IMR-90 (cell line): ENCODE data around the gene RYR3. TPM values are rescaled to one million over a fixed set of nuclear protein-coding genes. Genes with fewer than 3 reads are reported as not detected.

ENCODE experiments used
- ATAC-seq: fragments of 200-7000 bp; cut with Tn5 transposase; 2 replicates; pipeline ENCODE4 v1.9.1; 2020; ENCODE audit warnings: low read depth, mild to moderate bottlenecking, moderate library complexity
- BruUV-seq: library from RNA; stranded (reverse); fragments of 400-500 nt; replicated peaks from 2 replicates; lab custom pipeline; 2021; lab: Mats Ljungman, UMichigan
- CTCF ChIA-PET: fragments of 300-600 bp; formaldehyde crosslinking; extraction: SDS; loops from one replicate; lab custom pipeline; 2021; ENCODE audit warnings: antibody characterized with exemption; lab: Yijun Ruan, JAX
- POLR2A ChIA-PET: fragments of 300-600 bp; sonication (Branson Sonifier 250); formaldehyde crosslinking; loops from one replicate; lab custom pipeline; 2022; ENCODE audit warnings: antibody characterized with exemption; ENCODE audit not compliant: unreplicated experiment; lab: Charles Lee
- DNase-seq: peaks from one replicate; pipeline ENCODE4 v3.0.0; 2013
- H2AFZ ChIP-seq: replicated peaks from 2 replicates; pipeline ENCODE3; 2013; ENCODE audit warnings: low read length, mild to moderate bottlenecking; ENCODE audit not compliant: poor library complexity
- H2AK5ac ChIP-seq: 2 replicates; pipeline ENCODE4 v1.6.1; 2013; ENCODE audit warnings: low read depth, low read length, inconsistent platforms
- H2AK9ac ChIP-seq: replicated peaks from 2 replicates; pipeline ENCODE3; 2013; ENCODE audit warnings: mild to moderate bottlenecking, low read depth, low read length, moderate library complexity; ENCODE audit not compliant: poor library complexity
- H2BK120ac ChIP-seq: 2 replicates; pipeline ENCODE4 v1.6.1; 2013; ENCODE audit warnings: low read depth, low read length, inconsistent platforms
- H2BK15ac ChIP-seq: 3 replicates; pipeline ENCODE4 v1.6.1; 2013; ENCODE audit warnings: low read depth, low read length, inconsistent platforms
- H2BK20ac ChIP-seq: 2 replicates; pipeline ENCODE4 v1.6.1; 2013; ENCODE audit warnings: low read depth, mild to moderate bottlenecking, inconsistent platforms, low read length, moderate library complexity
- H2BK5ac ChIP-seq: 2 replicates; pipeline ENCODE4 v1.6.1; 2013; ENCODE audit warnings: mild to moderate bottlenecking, low read depth, low read length, inconsistent platforms; ENCODE audit not compliant: poor library complexity, severe bottlenecking
- H3K14ac ChIP-seq: replicated peaks from 2 replicates; pipeline ENCODE4 v1.6.1; 2013; ENCODE audit warnings: low read depth, low read length, inconsistent platforms
- H3K18ac ChIP-seq: 2 replicates; pipeline ENCODE4 v1.6.1; 2013; ENCODE audit warnings: low read depth, low read length, control low read depth
- H3K23ac ChIP-seq: 2 replicates; pipeline ENCODE4 v1.6.1; 2013; ENCODE audit warnings: low read depth, low read length, inconsistent platforms
- H3K27ac ChIP-seq: 2 replicates; pipeline ENCODE4 v1.5.1; 2013; ENCODE audit warnings: mild to moderate bottlenecking, control low read depth, low read length; ENCODE audit not compliant: insufficient read depth
- H3K27me3 ChIP-seq: 2 replicates; pipeline ENCODE4 v1.6.1; 2013; ENCODE audit warnings: low read length; ENCODE audit not compliant: control insufficient read depth, insufficient read depth
- H3K36me3 ChIP-seq: 2 replicates; pipeline ENCODE4 v1.6.1; 2013; ENCODE audit warnings: low read length, mixed read lengths; ENCODE audit not compliant: control insufficient read depth, insufficient read depth
- H3K4ac ChIP-seq: 2 replicates; pipeline ENCODE4 v1.6.1; 2013; ENCODE audit warnings: low read depth, low read length, inconsistent platforms
- H3K4me1 ChIP-seq: 2 replicates; pipeline ENCODE4 v1.6.1; 2013; ENCODE audit warnings: low read length, mixed read lengths; ENCODE audit not compliant: control insufficient read depth, insufficient read depth
- H3K4me2 ChIP-seq: 2 replicates; pipeline ENCODE4 v1.6.1; 2013; ENCODE audit warnings: low read depth, mild to moderate bottlenecking, control low read depth, low read length, moderate library complexity
- H3K4me3 ChIP-seq: 2 replicates; pipeline ENCODE4 v1.5.1; 2013; ENCODE audit warnings: low read depth, mild to moderate bottlenecking, control low read depth, low read length, moderate library complexity; ENCODE audit not compliant: insufficient read depth
- H3K56ac ChIP-seq: 2 replicates; pipeline ENCODE4 v1.6.1; 2013; ENCODE audit warnings: low read length, inconsistent platforms; ENCODE audit not compliant: insufficient read depth; ENCODE audit errors: extremely low read depth
- H3K79me1 ChIP-seq, 2 experiments: 2 replicates each; pipeline ENCODE4 v1.6.1; 2013; ENCODE audit warnings: low read length in 2 of 2, inconsistent platforms in 1 of 2, low read depth in 1 of 2
- H3K9ac ChIP-seq: 2 replicates; pipeline ENCODE4 v1.6.1; 2013; ENCODE audit warnings: low read depth, low read length, control low read depth
- H3K9me1 ChIP-seq: 2 replicates; pipeline ENCODE4 v1.6.1; 2013; ENCODE audit warnings: low read length, inconsistent platforms; ENCODE audit not compliant: insufficient read depth
- H3K9me3 ChIP-seq: 2 replicates; pipeline ENCODE4 v1.6.1; 2013; ENCODE audit warnings: low read length; ENCODE audit not compliant: control insufficient read depth, insufficient read depth
- H4K20me1 ChIP-seq: 2 replicates; pipeline ENCODE4 v1.6.1; 2013; ENCODE audit warnings: low read length, inconsistent platforms; ENCODE audit not compliant: insufficient read depth
- H4K5ac ChIP-seq: 2 replicates; pipeline ENCODE4 v1.6.1; 2013; ENCODE audit warnings: mild to moderate bottlenecking, low read depth, low read length, control low read depth
- H4K8ac ChIP-seq, 2 experiments: 2 replicates each; pipeline ENCODE4 v1.6.1; 2013; ENCODE audit warnings: low read depth in 2 of 2, low read length in 2 of 2, control low read depth in 1 of 2, inconsistent platforms in 1 of 2
- H4K91ac ChIP-seq: 2 replicates; pipeline ENCODE4 v1.6.1; 2013; ENCODE audit warnings: low read depth, low read length, inconsistent platforms; ENCODE audit not compliant: insufficient read depth
- BHLHE40 ChIP-seq: fragments of 150-350 bp; IDR thresholded peaks from 2 replicates; pipeline ENCODE4 v1.6.1; 2016; ENCODE audit warnings: mild to moderate bottlenecking, low read depth, low read length
- CEBPB ChIP-seq: IDR thresholded peaks from 2 replicates; pipeline ENCODE4 v1.6.1; 2012; ENCODE audit warnings: low read depth, low read length, improper control_type of control experiment
- CHD1 ChIP-seq: IDR thresholded peaks from 2 replicates; pipeline ENCODE4 v1.6.1; 2012; ENCODE audit warnings: low read depth, low read length, improper control_type of control experiment
- CTCF ChIP-seq: conservative IDR thresholded peaks from 2 replicates; pipeline ENCODE4 v1.5.1; 2012; ENCODE audit warnings: mild to moderate bottlenecking, low read depth, low read length, improper control_type of control experiment
- ELK1 ChIP-seq: fragments of 150-350 bp; IDR thresholded peaks from 2 replicates; pipeline ENCODE4 v1.6.1; 2016; ENCODE audit warnings: low read depth, mild to moderate bottlenecking, low read length, moderate library complexity, borderline replicate concordance
- FOS ChIP-seq: fragments of 150-350 bp; IDR thresholded peaks from 2 replicates; pipeline ENCODE4 v1.6.1; 2016; ENCODE audit warnings: low read depth, low read length
- MAFK ChIP-seq: IDR thresholded peaks from 2 replicates; pipeline ENCODE4 v1.6.1; 2012; ENCODE audit warnings: low read depth, low read length, improper control_type of control experiment
- MAZ ChIP-seq: IDR thresholded peaks from 2 replicates; pipeline ENCODE4 v1.6.1; 2012; ENCODE audit warnings: low read depth, mild to moderate bottlenecking, low read length, improper control_type of control experiment, moderate library complexity, borderline replicate concordance
- MXI1 ChIP-seq: IDR thresholded peaks from 2 replicates; pipeline ENCODE4 v1.6.1; 2012; ENCODE audit warnings: low read depth, mild to moderate bottlenecking, low read length, moderate library complexity, borderline replicate concordance
- NFE2L2 ChIP-seq: fragments of 150-350 bp; IDR thresholded peaks from 2 replicates; pipeline ENCODE4 v1.6.1; 2016; ENCODE audit warnings: low read depth, mild to moderate bottlenecking, low read length
- POLR2A ChIP-seq: IDR thresholded peaks from 2 replicates; pipeline ENCODE4 v1.6.1; 2012; ENCODE audit warnings: mild to moderate bottlenecking, low read depth, low read length
- RAD21 ChIP-seq: IDR thresholded peaks from 2 replicates; pipeline ENCODE4 v1.6.1; 2012; ENCODE audit warnings: low read length, improper control_type of control experiment
- RCOR1 ChIP-seq: IDR thresholded peaks from 2 replicates; pipeline ENCODE4 v1.6.1; 2012; ENCODE audit warnings: mild to moderate bottlenecking, low read length, improper control_type of control experiment; ENCODE audit not compliant: insufficient replicate concordance
- RFX5 ChIP-seq: IDR thresholded peaks from 2 replicates; pipeline ENCODE4 v1.8.0; 2012; ENCODE audit warnings: low read depth, mild to moderate bottlenecking, low read length, moderate library complexity
- SMC3 ChIP-seq: fragments of 150-350 bp; IDR thresholded peaks from 2 replicates; pipeline ENCODE4 v1.6.1; 2016; ENCODE audit warnings: low read depth, mild to moderate bottlenecking, antibody characterized with exemption, low read length, moderate library complexity
- USF2 ChIP-seq: fragments of 150-350 bp; IDR thresholded peaks from 2 replicates; pipeline ENCODE4 v1.6.1; 2017; ENCODE audit warnings: mild to moderate bottlenecking, antibody characterized with exemption, low read length, low read depth
- WGBS, 2 experiments: methylation state at CpG; one replicate each; pipeline versions ENCODE4 v1.1.5 to v1.1.7; 2013; ENCODE audit warnings: missing lambda C conversion rate in 2 of 2; ENCODE audit not compliant: insufficient read length in 1 of 2; ENCODE audit errors: extremely low coverage in 2 of 2; 5-methylcytosine and 5-hydroxymethylcytosine counted together
- dilution Hi-C: fragments of 300-500 bp; cut with HindIII; formaldehyde crosslinking; loops from one replicate; pipeline ENCODE4 v1.14.3; 2018; ENCODE audit warnings: low sequenced_read_pairs; ENCODE audit not compliant: unreplicated experiment
- in situ Hi-C: fragments of 300-500 bp; cut with MboI; formaldehyde crosslinking; loops from 3 replicates; pipeline ENCODE4 v1.14.3; 2019; ENCODE audit warnings: low sequenced_read_pairs, inconsistent platforms, mixed read lengths
- intact Hi-C: fragments of 100-400 bp; cut with micrococcal nuclease; formaldehyde crosslinking; loops from 2 replicates; pipeline ENCODE4 v1.10.0; 2022
- polyA plus RNA-seq, 3 experiments: library from polyadenylated mRNA; depleted of rRNA; stranded (reverse); fragments of >200 nt; gene quantifications; 2 replicates each; pipeline ENCODE4 v1.2.3, GENCODE V29; 2012; ENCODE audit warnings: low replicate concordance in 1 of 3
- total RNA-seq: library from RNA; depleted of rRNA; stranded (reverse); fragments of >200 nt; gene quantifications from 2 replicates; pipeline ENCODE4 v1.2.3, GENCODE V29; 2012

Gene RYR3
- total and polyA plus RNA-seq, 2 of the 4 experiments (the other 2 are of a cell fraction): 0.18 TPM; not detected in 1

- no peak overlapping the region for H4K8ac ChIP-seq
- TF ChIP-seq MAFK: no peak
- TF ChIP-seq MXI1: no peak
- no peak for TF ChIP-seq SMC3
- TF ChIP-seq FOS: no peak
- TF ChIP-seq NFE2L2: no peak
- TF ChIP-seq RCOR1: no peak
- no peak for TF ChIP-seq CHD1
- TF ChIP-seq USF2: no peak
- TF ChIP-seq CTCF: no peak
- TF ChIP-seq RFX5: no peak
- no peak for TF ChIP-seq RAD21
- no peak for TF ChIP-seq BHLHE40
- no peak for TF ChIP-seq CEBPB
- TF ChIP-seq POLR2A: no peak
- no peak for TF ChIP-seq ELK1
- no peak for TF ChIP-seq MAZ
- H3K4me3 ChIP-seq: no peak overlapping the region
- H2AK5ac ChIP-seq: no peak overlapping the region
- ATAC-seq (no peak), DNase-seq (no peak)
- no peak overlapping the region for H3K23ac ChIP-seq
- intact Hi-C loops (no loop called here), in situ Hi-C loops (no loop called here), dilution Hi-C loops (no loop called here)
- no peak overlapping the region for H3K9ac ChIP-seq
- H2AK9ac ChIP-seq: no peak overlapping the region
- H4K20me1 ChIP-seq: no peaks in the 10 kb centered on the region
- no peak overlapping the region for H3K27ac ChIP-seq
- no peak overlapping the region for H2AFZ ChIP-seq
- H3K4me2 ChIP-seq: no peak overlapping the region
- CTCF ChIA-PET: no interaction called here
- H3K14ac ChIP-seq: no peak overlapping the region
- no peak overlapping the region for H2BK20ac ChIP-seq
- H2BK120ac ChIP-seq: no peak overlapping the region
- no peak overlapping the region for H4K91ac ChIP-seq
- H3K18ac ChIP-seq: no peak overlapping the region
- no peak overlapping the region for H2BK5ac ChIP-seq
- no peak overlapping the region for H2BK15ac ChIP-seq
- no peak overlapping the region for H4K5ac ChIP-seq
- H3K79me1 ChIP-seq: no peaks in the 10 kb centered on the region
- H3K9me3 ChIP-seq: no peaks in the 10 kb centered on the region
- BruUV-seq: no TSS peak
- H3K4me1 ChIP-seq: no peaks in the 10 kb centered on the region
- H3K9me1 ChIP-seq: no peaks in the 10 kb centered on the region
- H3K27me3 ChIP-seq: peaks cover 6% of the 10 kb centered on the region; the same call in 1 of the 2 replicates
- POLR2A ChIA-PET: no interaction called here
- H3K36me3 ChIP-seq: no peaks in the 10 kb centered on the region
- no CpG with 5 or more reads among the region's 7 CpGs for WGBS, 2 experiments
- no peak overlapping the region for H3K4ac ChIP-seq
- H3K56ac ChIP-seq: no peak overlapping the region
Observed at GRCh38 chr15:33454346-33454745, 143.6 kb downstream of the RYR3 start.
